IPS DF 4.7 (cell line): Measurements from ENCODE around the gene FAM163B.

Experiments used
- DNase-seq: peaks from one replicate; pipeline ENCODE4 v3.0.0-alpha.2; 2013; ENCODE audit warnings: low spot score; ENCODE audit errors: extremely low read depth

The FAM163B gene

DNA sequence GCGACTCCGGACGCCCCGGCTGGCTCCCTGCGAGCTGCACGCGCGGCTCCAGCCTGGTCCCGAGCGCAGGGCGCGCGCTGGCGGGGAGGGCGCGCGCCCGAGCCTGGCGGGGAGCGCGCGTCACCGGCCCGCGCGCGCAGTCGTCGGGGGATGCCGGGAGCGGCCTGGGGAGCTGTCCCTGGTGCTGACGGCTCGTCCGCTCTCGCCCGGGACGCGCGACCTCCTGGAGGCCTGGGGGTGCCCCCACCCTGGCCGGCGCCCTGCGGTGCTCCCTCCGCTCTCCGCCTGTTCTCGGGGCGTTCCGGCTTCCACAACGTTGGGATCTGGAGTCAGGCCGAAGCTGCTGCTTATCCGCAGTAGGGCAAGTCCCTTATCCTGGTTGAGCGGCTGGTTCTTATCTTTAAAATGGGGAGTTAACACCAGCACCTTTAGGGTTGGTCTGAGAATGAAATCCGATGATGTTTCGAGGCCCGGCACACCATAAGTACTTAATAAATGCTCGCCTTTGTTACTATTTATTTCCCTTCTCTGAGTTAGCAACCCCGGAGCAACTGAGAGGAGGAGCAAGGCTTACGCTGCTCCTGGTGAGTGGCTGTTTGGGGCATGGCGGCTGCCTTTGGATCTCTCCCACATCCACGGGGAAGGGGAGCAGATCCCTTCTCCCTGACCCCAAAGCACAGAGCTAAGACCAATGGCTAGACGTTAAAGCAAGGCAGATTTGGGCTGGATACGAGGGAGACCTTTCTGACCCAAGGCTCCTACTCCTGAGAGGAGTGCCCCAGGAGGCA, at the start of gene FAM163B:
TSS of gene FAM163B (minus strand) at position 79 of the 788 bp plus-strand sequence. CDS start 29,166 bp downstream, outside the sequence.
- no peak for DNase-seq

DNA sequence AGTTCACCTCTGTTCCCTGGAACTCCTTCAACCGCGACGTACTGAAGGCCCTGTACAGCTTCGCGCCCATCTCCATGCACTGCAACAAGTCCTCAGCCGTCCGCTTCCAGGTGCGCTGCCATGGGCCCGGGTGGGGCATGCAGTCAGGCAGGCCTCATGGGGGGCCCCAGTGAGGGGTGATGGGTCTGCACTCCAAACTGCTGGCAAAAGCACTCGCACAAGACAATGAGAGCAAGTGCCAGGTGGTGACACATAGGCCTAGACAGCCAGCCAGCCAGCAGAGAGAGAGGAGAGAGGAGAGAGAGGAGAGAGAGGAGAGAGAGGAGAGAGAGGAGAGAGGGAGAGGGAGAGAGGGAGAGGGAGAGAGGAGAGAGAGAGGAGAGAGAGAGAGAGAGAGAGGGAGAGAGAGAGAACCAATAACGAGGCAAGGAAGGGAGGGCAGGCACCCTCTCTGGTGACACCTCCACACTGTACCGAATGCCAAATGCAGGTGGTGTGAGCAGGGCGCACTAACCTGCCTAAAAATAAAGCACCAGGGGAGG, 48.0 kb upstream of the FAM163B start:
- DNase-seq: no peak

DNA sequence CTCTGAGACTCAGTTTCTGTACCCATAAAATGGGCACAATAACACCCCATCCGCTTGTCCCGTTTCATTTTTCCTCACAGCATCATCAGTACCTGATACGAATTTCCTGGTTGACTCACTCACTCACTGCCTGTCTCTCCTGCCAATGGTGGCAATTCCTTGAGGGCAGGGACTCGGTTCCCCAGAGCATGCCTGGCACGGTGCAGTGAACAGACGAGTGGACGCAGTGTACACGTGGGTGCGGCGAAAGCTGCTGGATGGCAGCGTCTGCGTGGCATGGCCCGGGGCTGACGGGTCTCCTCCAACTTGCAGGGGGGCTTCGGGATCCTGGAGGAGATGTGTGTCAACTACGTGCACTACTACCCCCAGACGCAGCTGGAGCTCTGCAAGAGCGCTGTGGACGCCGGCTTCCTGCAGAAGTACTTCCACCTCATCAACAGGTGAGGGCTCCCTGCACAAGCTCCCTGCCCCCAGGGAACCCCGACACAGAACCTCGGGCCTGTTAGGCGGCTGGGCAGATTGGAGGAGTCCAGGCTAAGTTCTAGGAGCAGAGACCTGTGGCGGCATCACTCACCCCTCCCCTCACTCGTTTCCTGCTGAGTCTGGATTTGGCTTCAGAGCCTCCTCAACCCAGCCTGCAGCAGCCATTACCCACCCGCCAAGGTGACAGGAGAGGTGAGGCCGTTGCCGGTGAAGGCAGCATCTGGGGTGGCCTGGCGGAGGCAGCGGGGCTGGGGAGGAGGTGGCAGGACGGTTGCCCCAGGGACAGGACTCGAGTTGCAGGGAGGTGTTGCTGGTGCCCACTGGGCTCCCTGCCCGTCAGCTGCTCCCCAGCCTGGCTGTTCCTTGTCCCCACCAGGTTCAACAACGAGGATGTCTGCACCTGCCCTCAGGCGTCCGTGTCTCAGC, 47.3 kb upstream of the FAM163B start:
- DNase-seq: no peak

DNA sequence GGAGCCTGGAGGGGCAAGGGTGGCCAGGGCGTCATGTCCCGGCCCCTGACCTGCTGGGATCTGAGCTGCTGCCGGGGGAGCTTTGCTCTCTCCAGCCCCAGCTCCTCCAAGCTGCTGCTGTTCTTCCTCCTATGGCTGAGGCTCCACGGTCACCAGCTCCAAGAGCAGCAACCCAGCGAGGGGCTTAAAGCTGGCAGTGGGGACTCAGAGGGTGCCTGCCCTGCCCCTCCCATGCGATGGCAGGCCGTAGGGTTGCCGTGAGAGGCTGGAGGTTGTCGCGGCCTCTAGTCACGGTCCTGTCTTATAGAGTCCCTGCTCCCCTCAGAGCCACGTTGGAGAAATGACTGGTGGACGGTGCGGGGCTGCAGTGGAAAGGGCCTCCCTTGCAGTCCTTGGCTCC, 46.5 kb upstream of the FAM163B start:
- no peak for DNase-seq

DNA sequence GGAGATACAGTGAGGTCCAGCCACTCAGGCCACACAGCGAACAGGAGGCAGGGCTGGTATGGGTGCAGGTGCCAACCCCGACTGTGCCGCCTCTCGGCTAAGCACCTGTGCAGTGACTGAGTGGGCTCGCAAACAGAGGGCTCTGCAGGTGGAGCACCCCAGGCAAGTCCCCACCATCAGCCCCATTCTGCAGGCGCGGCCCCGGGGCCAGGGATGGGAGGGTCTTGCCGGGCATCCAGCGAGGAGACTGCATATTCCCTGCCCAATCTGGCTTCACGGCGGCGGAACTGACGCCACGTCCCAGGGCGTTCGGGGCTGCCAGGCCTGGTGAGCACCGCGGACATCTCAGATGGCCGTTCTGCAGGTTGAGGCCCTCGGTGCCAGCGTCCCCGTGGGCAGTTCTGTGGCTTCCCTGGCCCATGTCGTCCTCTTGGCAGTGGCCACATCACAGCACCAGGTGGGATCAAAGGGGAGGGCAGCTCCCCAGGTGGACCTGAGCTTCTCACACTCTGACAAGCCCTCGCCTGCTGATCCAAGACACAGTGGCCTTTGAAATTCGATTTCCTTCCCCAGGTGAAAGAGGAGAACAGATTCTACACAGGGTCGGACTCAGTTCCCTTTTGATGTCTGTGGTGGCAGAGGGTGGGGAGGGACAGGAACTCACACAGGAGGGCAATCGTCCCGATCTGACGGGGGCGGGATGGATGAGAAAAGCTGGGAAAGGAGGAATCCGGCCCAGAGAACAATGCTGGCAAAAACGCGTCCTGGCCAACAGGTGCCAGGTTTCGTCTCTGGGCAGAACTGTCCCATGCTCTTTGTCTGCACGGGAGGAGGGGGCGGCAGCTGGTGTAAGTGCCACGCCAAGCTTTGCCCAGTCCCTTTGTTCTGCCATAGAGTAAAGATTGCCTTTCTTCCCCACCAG, 45.8 kb upstream of the FAM163B start:
- no peak for DNase-seq

DNA sequence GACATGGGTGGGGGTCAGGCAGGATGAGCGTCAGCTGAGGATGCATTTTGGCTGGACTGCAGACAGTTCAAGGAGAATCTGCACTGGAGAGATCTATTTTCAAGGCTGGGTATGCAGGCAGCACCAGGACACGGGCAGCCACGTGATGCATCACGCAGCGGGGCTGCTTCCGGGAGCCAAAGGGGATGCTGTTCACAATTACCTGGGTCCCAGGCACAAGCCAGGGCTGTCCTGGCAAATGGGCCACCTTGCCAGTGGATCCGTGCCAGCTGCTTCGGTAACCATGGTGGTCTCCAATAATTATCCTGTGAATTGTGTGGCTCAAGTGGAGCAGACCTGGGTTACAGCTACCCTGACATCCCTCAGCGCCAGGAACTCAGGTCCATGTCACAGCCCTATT, 44.4 kb upstream of the FAM163B start:
- no peak for DNase-seq

DNA sequence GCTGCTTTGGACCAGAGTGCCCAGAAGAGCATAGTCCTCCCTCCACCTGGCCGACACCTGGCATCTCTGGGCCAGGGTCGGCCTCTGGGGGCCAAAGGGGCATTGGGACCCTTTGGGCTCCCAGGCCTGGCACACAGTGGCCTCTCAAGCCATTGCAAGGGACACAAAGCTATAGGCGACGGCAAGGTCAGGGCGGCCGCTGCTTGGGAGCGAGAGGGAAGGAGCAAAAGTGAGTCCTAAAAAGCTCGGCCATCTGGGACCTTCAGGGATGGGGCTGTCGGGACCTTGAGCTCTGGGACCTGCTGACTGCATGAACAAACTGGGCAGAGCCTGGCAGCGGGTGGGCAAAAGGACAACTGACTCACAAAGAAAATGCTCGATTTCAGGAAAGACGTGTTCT, 40.8 kb upstream of the FAM163B start:
- no peak for DNase-seq

DNA sequence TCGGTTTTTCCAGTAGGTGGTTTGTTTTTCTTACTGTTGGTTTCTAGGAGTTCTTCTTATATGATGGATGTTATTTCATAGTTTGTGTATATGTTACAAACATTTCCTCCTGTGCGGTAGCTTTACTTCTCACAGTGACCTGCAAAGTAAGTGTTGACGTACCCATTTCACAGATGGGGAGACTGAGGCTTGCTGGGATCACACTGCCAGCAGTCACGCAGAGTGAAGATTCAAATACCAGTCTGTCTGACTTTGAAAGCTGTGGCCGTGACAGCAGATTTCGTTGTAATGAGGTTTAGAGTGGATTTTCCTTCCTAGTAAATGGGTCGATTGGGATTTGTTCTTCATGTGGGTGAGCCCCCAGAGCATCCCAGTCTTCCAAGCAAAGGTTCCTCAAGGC, 40.0 kb upstream of the FAM163B start:
- no peak for DNase-seq

DNA sequence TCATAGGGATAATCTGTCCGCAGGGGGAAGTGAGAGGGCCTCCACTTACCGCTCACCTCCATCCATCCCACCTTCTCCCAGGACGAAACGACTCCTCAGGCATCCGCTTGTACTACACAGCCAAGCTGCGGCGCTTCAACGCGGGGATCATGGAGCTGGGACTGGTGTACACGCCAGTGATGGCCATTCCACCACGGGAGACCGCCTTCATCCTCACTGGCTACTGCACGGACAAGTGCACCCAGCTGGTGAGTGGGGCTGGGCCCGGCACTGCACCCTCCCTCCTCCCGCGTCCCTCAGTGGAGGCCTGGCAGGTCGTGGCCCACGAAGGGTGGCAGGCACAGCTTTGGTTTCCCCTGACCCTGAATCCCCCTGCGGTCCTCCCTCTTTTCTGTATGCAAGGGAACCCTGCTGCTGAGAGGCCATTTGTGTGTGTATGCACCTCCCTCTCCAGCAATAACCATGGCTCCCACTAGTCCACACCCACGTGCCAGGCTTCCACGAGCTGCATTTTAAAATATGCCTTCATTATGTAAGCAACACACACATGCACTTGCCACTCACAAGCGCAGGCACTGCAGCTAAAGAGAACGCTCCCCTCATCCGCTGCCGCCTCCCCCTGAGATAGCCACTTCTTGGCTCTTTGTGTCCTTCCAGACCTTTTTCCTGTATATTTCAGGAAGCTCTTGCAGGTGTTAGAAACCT, 38.7 kb upstream of the FAM163B start:
- no peak for DNase-seq

DNA sequence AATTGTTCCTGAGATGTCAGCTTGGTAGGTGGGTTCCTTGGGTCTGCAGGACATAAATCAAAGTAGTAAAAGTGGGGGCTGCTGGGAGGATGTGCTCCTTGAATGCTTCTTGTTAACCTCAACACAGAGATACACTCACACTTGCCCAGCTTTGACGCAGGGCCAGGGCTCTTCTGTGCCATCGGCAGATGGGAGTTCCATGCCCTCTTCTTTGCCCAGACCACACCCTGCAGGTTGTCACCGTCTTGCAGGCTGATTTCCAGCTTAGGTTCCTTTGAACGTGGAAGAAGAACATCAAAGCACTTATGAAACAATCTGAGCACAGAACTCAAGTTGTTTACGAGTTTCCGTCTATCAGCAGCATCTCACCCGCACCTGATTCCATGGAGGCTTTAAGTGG, 38.0 kb upstream of the FAM163B start:
- DNase-seq: no peak

DNA sequence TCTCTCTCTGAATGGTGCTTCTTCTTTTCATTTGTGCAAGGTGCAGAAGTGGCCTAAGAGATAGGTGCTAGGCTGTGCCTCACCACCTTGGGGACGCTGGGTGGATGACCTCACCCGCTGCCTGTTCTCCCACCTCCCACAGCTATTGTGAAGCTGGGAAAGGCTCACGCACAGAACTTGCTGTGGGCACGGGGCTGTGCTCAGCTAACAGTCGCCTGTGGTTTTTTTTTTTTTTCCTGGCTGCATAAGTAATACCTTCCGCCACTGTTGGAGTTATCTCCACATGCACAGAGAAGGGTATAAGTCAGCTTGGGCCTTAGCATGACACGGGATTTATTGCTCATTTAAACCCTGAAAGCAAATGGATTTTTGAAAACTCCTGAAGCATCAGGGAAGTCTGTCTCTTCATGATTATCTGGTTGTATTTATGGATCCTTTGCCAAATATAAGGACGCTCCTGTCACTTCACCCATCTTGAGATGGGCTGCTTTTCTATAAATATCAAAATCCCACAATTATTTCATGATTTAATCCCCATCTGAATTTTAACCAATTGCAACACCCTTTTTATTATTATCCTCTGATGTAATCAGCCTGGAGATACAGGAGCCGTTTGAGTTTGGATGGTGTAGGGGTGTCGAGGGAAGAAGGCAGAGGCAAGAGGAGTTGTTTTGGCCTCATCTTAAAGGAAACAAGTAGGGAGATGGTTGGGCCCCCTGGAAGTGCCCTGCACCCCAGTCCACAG, 36.0 kb upstream of the FAM163B start:
- DNase-seq: no peak

DNA sequence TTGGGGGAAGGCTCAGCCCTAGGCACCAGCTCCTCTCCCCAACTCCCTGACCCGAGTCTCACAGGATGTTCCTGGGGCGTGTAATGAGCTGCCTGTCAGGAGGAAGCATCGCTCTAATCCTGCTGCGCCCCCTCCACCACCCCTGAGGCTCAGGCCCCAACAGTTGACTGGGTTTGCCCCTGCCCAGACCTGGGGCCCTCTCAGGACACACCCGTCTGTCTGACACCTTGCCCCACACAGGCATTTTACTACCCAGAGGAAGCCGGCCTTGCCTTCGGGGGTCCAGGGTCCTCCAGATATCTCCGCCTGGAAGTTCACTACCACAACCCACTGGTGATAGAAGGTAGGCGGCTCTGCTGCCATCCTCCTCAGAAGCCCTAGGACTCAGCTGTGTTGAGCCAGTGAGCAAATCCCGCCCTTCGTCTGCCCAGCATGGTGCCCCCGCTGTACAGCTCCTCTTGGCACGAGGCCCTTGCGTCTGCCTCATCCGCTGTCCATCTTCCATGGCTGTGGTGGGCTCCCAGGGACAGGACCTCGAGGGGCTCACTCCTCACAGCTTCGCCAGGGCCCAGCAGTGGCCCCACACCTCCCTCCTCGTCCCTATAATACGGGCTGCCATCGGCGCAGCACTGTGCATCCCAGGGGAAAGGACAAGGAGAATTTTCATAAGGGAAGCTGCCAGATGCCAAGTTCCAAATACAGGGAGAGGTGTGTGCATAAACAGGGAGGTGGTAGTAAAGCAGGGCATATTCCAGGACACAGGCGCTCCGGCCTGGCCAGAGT, 35.0 kb upstream of the FAM163B start:
- DNase-seq: no peak

DNA sequence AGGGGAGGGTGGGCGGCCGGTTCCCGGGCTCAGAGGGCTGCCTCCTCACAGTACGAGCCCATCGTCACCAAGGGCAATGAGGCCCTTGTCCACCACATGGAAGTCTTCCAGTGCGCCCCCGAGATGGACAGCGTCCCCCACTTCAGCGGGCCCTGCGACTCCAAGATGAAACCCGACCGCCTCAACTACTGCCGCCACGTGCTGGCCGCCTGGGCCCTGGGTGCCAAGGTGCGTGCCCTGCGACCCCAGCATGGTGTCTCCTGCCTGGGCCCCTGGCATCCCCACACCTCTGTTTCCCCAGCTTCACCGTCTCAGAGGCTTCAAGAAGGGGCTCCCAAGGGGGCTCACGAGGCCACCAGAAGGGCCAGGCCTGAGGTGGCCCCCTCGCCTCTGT, 34.2 kb upstream of the FAM163B start:
- no peak for DNase-seq

DNA sequence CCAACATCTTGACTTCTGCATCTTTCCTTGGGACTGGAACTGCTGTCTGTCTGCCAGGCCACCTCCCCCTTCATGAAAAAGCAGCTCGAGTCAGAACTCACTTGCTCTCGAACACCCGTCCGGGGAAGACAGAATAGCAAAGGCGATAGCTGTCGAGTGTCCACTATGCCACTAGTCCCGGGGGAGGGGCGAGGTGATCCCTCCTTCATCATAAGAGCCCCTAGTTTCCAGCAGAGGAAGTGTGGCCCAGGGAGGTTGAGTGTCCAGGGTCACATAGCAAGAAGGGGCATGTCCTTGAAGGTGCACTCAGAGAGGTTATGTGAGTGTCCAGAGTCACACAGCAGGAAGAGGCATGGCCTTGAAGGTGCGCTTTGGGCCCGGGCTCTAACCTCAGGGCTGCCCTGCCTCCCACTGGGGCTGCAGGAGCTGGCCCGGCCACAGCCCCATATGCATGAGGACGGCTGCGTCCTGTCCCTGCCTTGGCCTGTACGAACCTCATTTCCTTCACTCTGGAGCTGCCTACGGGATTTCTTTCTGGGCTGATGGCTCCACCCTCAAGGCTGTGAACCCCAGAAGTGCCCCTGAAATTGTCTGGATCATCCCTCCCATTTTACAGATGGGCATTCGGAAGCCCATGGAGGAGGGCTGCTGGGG, 33.6 kb upstream of the FAM163B start:
- DNase-seq: no peak

DNA sequence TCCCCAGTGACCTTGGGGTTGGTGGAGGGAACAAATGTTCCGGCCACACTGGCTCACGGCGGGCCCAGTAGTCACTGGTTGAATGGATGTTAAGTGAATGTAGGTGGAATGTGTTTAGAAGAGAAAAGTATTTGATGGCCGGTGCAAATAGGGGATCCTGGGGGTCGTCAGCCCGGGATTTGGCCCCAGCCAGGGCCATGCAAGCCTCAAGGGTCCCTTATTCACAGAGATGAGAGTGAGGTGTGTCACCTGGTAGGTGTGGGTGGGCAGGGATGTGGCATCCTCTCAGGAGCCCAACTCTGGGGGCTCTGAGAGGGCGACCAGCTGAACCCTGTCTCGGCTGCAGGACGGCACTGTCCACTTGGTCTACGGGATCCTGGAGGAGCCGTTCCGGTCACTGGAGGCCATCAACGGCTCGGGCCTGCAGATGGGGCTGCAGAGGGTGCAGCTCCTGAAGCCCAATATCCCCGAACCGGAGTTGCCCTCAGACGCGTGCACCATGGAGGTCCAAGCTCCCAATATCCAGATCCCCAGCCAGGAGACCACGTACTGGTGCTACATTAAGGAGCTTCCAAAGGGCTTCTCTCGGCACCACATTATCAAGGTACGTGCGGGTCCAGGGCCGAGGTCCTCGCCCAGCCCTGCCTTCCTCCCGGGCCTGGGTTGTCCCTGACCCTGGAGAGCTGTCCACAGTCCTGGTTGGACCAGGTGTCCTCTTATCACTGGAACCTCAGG, 32.8 kb upstream of the FAM163B start:
- DNase-seq: no peak

DNA sequence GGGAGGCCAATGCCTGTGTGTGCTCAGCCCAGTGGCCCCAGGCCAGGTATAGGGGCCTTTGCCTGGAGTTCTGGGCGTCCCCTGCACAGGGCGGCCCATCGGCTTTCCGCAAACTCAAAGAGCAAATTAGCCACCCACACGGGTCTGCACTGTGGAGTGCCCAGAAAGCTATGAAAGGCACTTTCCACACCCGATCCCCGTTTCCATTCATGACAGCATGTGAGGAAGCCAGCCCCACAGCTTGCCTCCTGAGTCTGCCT, 32.1 kb upstream of the FAM163B start:
- DNase-seq: no peak

DNA sequence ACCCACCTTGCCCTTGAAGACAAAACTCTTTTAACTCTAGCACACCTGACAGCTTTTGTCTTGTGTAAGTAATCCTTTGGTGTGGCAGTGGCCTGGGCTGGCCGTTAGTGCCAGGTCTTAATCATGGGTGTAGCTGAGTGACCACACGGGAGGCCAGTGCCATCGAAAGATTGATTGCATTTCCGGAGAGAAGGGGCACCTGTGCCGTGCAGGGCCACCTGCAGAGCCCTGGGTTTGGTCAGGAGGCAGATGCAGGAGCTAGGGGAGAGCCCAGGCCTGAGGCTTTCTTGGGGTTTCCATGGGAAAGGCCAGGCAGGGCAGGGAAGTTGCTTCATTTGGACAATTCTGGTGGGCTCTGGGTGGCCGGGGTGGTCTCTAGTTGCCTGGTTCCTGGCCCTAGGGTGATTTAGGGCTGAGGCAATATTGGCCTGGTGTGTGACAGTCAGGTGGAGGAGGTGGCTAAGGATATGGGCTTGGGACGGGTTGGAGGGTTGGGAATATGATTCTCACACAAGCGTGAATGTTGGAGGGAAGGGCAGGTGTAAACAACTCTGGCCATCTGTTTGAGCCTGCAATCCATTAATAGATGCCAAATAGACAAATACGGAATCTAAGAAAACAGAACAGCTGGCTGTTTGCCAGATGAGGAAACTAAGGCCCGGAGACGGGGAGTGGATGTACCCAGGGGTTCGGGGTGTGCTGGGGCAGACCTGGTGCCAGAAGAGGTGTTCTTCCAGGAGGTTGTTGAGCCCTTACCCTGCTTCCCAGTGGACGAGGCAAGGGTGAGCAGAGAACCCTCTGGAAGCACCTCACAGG, 31.6 kb upstream of the FAM163B start:
- no peak for DNase-seq
